Astrocyte of the cerebellum (primary cell): ENCODE measurements around the gene AFAP1.
A peak's percentile ranks its signal among the peaks of the same experiment; 100 is the strongest.

ENCODE experiments used
- DNase-seq: peaks from one replicate; pipeline ENCODE4 v3.0.0-alpha.2; 2011; ENCODE audit warnings: low read depth
- H3K4me3 ChIP-seq: 2 replicates; pipeline ENCODE4 v1.5.1; 2011; ENCODE audit warnings: mild to moderate bottlenecking, low read depth, low read length, moderate library complexity
- in situ Hi-C: cut with HindIII; loops from 2 replicates; pipeline ENCODE4 v1.10.0; 2017; ENCODE audit warnings: low sequenced_read_pairs
- TF ChIP-seq, protein P1 (sequence below): IDR thresholded peaks from 2 replicates; pipeline ENCODE4 v1.5.1; 2012; ENCODE audit warnings: low read length, low read depth, moderate library complexity, mild to moderate bottlenecking; ENCODE audit errors: missing control alignments

AFAP1 gene

DNA sequence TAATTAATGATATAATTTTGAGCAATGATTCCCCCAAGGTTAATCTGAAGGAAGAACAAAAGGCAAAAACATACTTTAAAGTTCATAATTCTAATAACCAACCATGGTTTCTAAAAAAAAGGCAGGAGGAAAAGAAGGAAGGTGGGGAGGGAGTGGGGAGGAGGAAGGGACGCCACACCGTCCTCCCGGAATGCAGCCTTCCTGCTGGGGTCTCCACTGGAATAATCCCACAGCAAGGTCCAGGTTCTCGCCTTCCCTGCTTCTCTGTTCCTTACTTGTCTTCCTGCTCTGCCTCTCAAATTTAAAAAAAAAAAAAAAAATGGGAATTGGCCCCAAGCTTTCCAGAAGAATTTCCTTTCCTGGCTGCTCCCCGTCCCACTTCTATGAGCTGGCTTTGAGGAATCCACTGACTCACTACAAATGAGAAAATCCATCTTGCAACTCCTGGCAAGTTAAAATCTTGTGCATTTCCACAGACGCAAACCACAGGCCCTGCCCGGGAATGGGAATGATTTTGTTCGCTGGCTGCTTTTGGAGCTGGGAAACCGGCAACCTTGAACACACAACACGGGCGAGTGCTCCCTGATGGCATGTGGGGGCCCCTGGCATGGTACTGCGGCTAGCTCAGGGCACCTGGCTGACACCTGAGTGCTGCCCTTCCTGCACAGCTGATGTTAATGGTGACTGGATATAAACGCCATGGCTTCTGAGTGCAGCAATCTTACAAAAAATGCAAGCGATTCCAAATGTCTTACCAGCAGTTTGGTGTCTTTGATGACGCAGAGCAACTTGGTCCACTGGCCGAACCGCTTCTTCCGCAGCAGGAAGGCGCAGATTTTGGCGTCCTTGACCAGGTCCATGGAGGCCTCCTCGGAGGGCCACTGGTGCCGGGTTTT is 97.0 kb downstream of the AFAP1 start:
- in situ Hi-C loops: loop anchor here (5.0 kb wide), 2 partner anchors 45 to 95 kb away; partner anchors contain the start of gene AFAP1
- no peak overlapping the region for H3K4me3 ChIP-seq
- TF ChIP-seq, protein P1, sequence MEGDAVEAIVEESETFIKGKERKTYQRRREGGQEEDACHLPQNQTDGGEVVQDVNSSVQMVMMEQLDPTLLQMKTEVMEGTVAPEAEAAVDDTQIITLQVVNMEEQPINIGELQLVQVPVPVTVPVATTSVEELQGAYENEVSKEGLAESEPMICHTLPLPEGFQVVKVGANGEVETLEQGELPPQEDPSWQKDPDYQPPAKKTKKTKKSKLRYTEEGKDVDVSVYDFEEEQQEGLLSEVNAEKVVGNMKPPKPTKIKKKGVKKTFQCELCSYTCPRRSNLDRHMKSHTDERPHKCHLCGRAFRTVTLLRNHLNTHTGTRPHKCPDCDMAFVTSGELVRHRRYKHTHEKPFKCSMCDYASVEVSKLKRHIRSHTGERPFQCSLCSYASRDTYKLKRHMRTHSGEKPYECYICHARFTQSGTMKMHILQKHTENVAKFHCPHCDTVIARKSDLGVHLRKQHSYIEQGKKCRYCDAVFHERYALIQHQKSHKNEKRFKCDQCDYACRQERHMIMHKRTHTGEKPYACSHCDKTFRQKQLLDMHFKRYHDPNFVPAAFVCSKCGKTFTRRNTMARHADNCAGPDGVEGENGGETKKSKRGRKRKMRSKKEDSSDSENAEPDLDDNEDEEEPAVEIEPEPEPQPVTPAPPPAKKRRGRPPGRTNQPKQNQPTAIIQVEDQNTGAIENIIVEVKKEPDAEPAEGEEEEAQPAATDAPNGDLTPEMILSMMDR: no peak
- DNase-seq: peak; percentile 97

DNA sequence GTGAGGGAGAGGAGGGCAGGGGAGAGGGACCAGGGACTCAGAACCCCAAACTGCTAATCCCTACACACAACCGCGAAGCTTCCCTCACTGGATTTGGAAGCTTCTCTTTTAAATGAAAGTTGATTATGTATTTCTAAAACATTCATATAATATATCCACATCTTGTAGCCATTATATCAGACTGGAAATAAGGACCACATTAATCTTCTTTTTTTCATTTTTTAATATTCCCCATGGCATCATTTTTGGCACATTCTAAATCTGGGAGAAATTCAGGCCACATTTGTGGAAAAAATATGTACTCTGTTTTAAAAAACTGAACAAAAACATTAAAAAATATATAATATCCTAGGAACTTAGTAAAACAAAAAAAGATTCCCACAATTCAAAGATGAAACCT is 97.8 kb downstream of the AFAP1 start:
- no peak overlapping the region for H3K4me3 ChIP-seq
- TF ChIP-seq, protein P1: no peak
- no peak for DNase-seq
- in situ Hi-C loops: loop anchor here (5.0 kb wide), 2 partner anchors 45 to 95 kb away; partner anchors contain the start of gene AFAP1

DNA sequence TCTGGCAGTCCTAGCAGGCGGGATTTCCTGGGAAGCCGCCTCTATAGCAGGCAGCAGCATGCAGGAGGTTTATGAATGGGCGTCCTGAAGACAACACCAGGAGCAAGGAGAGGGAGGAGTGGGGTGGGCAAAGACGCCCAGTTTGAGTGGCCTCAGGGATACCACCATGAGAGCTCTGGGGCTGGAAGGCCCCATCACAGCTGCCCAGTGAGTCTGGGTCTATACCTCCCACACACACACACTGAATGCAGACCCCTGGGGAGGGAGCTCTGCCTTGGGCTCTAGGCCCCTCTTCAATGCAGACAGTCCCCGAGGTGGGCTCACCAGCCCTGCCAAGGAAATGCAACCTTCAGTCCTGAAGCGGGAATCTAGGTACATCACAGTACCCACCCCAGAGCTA is 98.6 kb downstream of the AFAP1 start:
- TF ChIP-seq, protein P1: no peak
- H3K4me3 ChIP-seq: no peak overlapping the region
- in situ Hi-C loops: loop anchor here (5.0 kb wide), 2 partner anchors 46 to 96 kb away; partner anchors contain the start of gene AFAP1
- DNase-seq: no peak

DNA sequence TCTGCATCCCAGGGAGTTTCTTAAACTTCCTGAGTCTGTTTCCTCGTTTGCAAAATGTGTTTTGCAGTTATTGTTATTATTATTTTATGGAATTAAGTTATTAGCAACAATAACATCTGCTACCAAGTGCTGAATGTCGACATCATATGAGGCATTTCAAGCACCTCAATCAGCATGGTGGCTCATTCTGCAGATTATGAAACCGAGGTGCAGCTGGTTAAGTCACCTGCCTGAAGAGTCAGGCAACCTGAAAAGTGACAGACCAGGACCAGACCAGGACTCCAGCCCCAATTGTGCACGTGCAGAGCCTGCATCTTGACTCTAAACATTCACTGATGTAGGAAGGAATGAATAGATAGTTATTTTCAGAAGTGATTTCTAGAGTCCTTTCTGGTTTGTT is 99.8 kb downstream of the AFAP1 start:
- DNase-seq: no peak
- TF ChIP-seq, protein P1: no peak
- in situ Hi-C loops: loop anchor here (5.0 kb wide), 2 partner anchors 47 to 97 kb away; partner anchors contain the start of gene AFAP1
- H3K4me3 ChIP-seq: no peak overlapping the region

DNA sequence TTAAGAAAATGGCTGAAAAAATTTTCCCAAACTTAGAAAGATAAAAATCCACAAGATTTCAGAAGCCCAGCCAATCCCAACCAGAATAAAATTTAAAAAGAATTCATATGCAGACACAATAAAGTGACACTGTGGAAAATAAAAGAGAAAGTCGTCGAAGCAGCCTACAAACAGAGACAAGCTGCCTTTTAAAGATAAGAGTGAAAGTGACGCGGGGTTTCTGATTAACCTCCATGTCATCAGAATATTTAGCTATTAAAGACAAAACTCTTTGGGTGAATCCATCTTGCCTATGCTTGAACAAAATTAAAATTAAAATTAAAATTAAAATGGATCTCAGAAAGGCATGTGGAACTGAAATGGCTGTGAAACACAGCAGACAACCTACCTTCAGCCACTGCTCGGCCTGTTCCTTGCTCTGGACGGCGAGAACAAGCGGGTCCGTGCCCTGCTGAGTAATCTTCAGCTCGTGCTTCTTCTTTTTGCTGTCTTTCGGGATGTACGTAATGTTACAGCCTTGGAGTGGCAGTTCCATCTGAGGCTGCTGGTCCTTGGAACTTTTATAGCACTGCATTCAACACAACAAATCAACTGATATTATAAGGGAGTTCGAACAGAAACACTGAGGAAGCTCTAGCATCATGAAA is 101.4 kb downstream of the AFAP1 start:
- in situ Hi-C loops: no loop called here
- no peak for DNase-seq
- H3K4me3 ChIP-seq: no peak overlapping the region
- TF ChIP-seq, protein P1: no peak

DNA sequence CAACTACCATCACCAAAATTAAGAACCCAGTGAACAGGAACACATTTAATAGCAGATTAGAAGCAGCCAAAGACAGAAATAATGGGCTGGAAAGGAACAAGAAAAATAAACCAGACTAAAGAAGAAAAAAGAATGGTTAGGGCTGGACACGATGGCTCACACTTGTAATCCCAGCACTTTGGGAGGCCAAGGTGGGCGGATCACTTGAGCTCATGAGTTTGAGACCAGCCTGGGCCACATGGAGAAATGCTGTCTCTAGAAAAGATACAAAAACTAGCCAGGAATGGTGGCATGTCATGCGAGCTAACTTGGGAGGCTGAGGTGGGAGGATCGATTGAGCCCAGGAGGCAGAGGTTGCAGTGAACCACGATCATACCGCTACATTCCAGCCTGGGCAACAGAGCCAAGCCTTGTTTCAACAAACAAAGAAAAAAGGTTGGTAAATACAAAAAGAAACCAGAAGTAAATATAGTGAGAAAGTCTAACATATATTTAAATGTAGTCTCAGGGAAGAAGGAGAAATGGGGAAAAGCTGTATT is 102.0 kb downstream of the AFAP1 start:
- in situ Hi-C loops: no loop called here
- TF ChIP-seq, protein P1: no peak
- DNase-seq: no peak
- no peak overlapping the region for H3K4me3 ChIP-seq
